A549 (cell line): ENCODE results near the gene MVP. TPM values are rescaled to one million over a fixed set of nuclear protein-coding genes. Genes with fewer than 3 reads are reported as not detected.
A peak's percentile ranks its signal among the peaks of the same experiment; 100 is the strongest.

ENCODE experiments used
- ATAC-seq, 2 experiments: fragments of 200-7000 bp in 1 of 2; fragments of >200 bp in 1 of 2; cut with Nextera tagmentation in 1 of 2; cut with Tn5 transposase in 1 of 2; 3 replicates each; pipeline versions ENCODE4 v1.8.0 to v1.9.1; 2018 to 2020; ENCODE audit warnings: mild to moderate bottlenecking in 1 of 2, moderate library complexity in 1 of 2
- CTCF ChIA-PET: fragments of 300-600 bp; sonication (Branson Sonifier 250); formaldehyde crosslinking; extraction: SDS; loops from one replicate; lab custom pipeline; 2021; ENCODE audit warnings: antibody characterized with exemption, inconsistent platforms; lab: Yijun Ruan, JAX
- POLR2A ChIA-PET: fragments of 350-600 bp; formaldehyde crosslinking; extraction: SDS; loops from one replicate; lab custom pipeline; 2021; ENCODE audit warnings: antibody characterized with exemption, inconsistent platforms; lab: Yijun Ruan, JAX
- DNase-seq, 2 experiments: peaks; one replicate each; pipeline versions ENCODE4 v3.0.0 to v3.0.0-alpha.2; 2011 to 2016; ENCODE audit warnings: low read depth in 1 of 2, low spot score in 1 of 2
- FAIRE-seq: peaks from 2 replicates; lab custom pipeline; 2011; peaks lifted over from hg19 to GRCh38; lab: Jason Lieb, UNC
- H3K27ac ChIP-seq, 2 experiments: fragments of >200 bp; sonication (Bioruptor Twin); formaldehyde crosslinking; 3 replicates each; pipeline ENCODE4 v1.5.1; 2016 to 2017
- H3K4me1 ChIP-seq: fragments of >200 bp; sonication (Bioruptor Twin); formaldehyde crosslinking; 3 replicates; pipeline ENCODE4 v1.6.1; 2016
- H3K4me2 ChIP-seq: fragments of >200 bp; sonication (Bioruptor Twin); formaldehyde crosslinking; 3 replicates; pipeline ENCODE4 v1.6.1; 2016
- H3K4me3 ChIP-seq: fragments of >200 bp; sonication (Bioruptor Twin); formaldehyde crosslinking; 3 replicates; pipeline ENCODE4 v1.5.1; 2016
- H3K9me3 ChIP-seq: fragments of >200 bp; sonication (Bioruptor Twin); formaldehyde crosslinking; 3 replicates; pipeline ENCODE4 v1.6.1; 2016
- CBX8 ChIP-seq: fragments of 200-600 bp; sonication (generic); IDR thresholded peaks from 2 replicates; pipeline ENCODE4 v1.6.1; 2016
- CEBPB ChIP-seq, 2 experiments: fragments of >200 bp in 1 of 2; sonication (Bioruptor Twin) in 1 of 2; formaldehyde crosslinking in 1 of 2; IDR thresholded peaks; 2 replicates each; pipeline ENCODE4 v1.6.1; 2012 to 2016
- CHD2 ChIP-seq: fragments of 150-350 bp; IDR thresholded peaks from 2 replicates; pipeline ENCODE4 v1.6.1; 2014; ENCODE audit warnings: low read length; ENCODE audit not compliant: partially characterized antibody
- CHD4 ChIP-seq: fragments of 200-600 bp; sonication (generic); IDR thresholded peaks from 2 replicates; pipeline ENCODE4 v1.6.1; 2016; ENCODE audit warnings: antibody characterized with exemption, mild to moderate bottlenecking, borderline replicate concordance
- CTCF ChIP-seq: fragments of >200 bp; sonication (Bioruptor Twin); formaldehyde crosslinking; IDR thresholded peaks from 3 replicates; pipeline ENCODE4 v1.5.1; 2016
- E2F6 ChIP-seq: IDR thresholded peaks from 2 replicates; pipeline ENCODE4 v1.6.1; 2012; ENCODE audit warnings: low read depth, borderline replicate concordance
- EHF ChIP-seq: fragments of 250-450 bp; sonication (Bioruptor Pico); IDR thresholded peaks from 2 replicates; pipeline ENCODE4 v1.5.0; 2020; ENCODE audit warnings: mild to moderate bottlenecking
- ELK1 ChIP-seq: fragments of 150-350 bp; IDR thresholded peaks from 2 replicates; pipeline ENCODE4 v1.6.1; 2014; ENCODE audit warnings: low read depth, mild to moderate bottlenecking, low read length
- FOSB ChIP-seq: fragments of 250-450 bp; sonication (Bioruptor Pico); IDR thresholded peaks from 2 replicates; pipeline ENCODE4 v1.5.0; 2020; ENCODE audit warnings: mild to moderate bottlenecking, moderate library complexity
- HES2 ChIP-seq: fragments of >200 bp; sonication (Bioruptor Twin); formaldehyde crosslinking; IDR thresholded peaks from 2 replicates; pipeline ENCODE4 v1.6.1; 2016
- HOXB5 ChIP-seq: fragments of 250-450 bp; sonication (Bioruptor Pico); IDR thresholded peaks from 2 replicates; pipeline ENCODE4 v1.5.0; 2020; ENCODE audit warnings: mild to moderate bottlenecking, moderate library complexity
- JUN ChIP-seq, 2 experiments: fragments of >200 bp; sonication (Bioruptor Twin); formaldehyde crosslinking; IDR thresholded peaks; 2 replicates in 1 of 2; 3 replicates in 1 of 2; pipeline ENCODE4 v1.6.1; 2016 to 2017
- JUNB ChIP-seq: fragments of >200 bp; sonication (Bioruptor Twin); formaldehyde crosslinking; IDR thresholded peaks from 2 replicates; pipeline ENCODE4 v1.6.1; 2016
- MAFK ChIP-seq: fragments of 450-650 bp; IDR thresholded peaks from 2 replicates; pipeline ENCODE4 v1.6.1; 2014; ENCODE audit not compliant: partially characterized antibody
- POLR2A ChIP-seq: IDR thresholded peaks from 2 replicates; pipeline ENCODE4 v1.6.1; 2012; ENCODE audit warnings: mild to moderate bottlenecking, low read length
- RAD21 ChIP-seq, 2 experiments: fragments of >200 bp in 1 of 2; sonication (Bioruptor Twin) in 1 of 2; formaldehyde crosslinking in 1 of 2; IDR thresholded peaks in 1 of 2; conservative IDR thresholded peaks in 1 of 2; 2 replicates in 1 of 2; 3 replicates in 1 of 2; pipeline ENCODE4 v1.6.1; 2012 to 2018; ENCODE audit warnings: inconsistent platforms in 1 of 2
- REST ChIP-seq: fragments of 200-600 bp; sonication (generic); IDR thresholded peaks from 2 replicates; pipeline ENCODE4 v1.6.1; 2016; ENCODE audit warnings: antibody characterized with exemption, mild to moderate bottlenecking, moderate library complexity
- TFCP2L1 ChIP-seq: fragments of 250-450 bp; sonication (Bioruptor Pico); IDR thresholded peaks from 2 replicates; pipeline ENCODE4 v1.5.0; 2021; ENCODE audit warnings: mild to moderate bottlenecking
- TP53 ChIP-seq: fragments of 250-450 bp; sonication (Bioruptor Pico); IDR thresholded peaks from 2 replicates; pipeline ENCODE4 v1.5.0; 2021; ENCODE audit warnings: mild to moderate bottlenecking, moderate library complexity
- USF2 ChIP-seq: fragments of 450-650 bp; IDR thresholded peaks from 2 replicates; pipeline ENCODE4 v1.6.1; 2014; ENCODE audit warnings: antibody characterized with exemption
- ZC3H11A ChIP-seq: fragments of 450-650 bp; IDR thresholded peaks from 2 replicates; pipeline ENCODE4 v1.6.1; 2014; ENCODE audit warnings: antibody characterized with exemption, mild to moderate bottlenecking
- WGBS: methylation state at CpG from one replicate; pipeline ENCODE4 v1.1.6; 2017; ENCODE audit errors: missing lambda C conversion rate; 5-methylcytosine and 5-hydroxymethylcytosine counted together
- polyA plus RNA-seq, 4 experiments: library from polyadenylated mRNA; depleted of rRNA in 3 of 4; stranded (reverse); fragments of >200 nt; fragmentation: RNase III in 1 of 4; extraction: RNeasy Plus Mini Kit Qiagen cat#74134 plus additional on column Dnase treatment in 1 of 4; gene quantifications; 2 replicates in 3 of 4; 3 replicates in 1 of 4; pipeline ENCODE4 v1.2.3, GENCODE V29; 2011 to 2017

Gene MVP
- polyA plus RNA-seq, 2 of the 4 experiments (the other 2 are of a cell fraction): 73.3 to 106 TPM

- ATAC-seq: peak; percentile 65 to 79; a peak in 4 of 6 replicates
- CTCF ChIA-PET: interaction anchor here (1.2 to 1.9 kb wide), 3 partner anchors 10 to 176 kb away, joined by 4 to 7 read pairs (median 5); partner anchors contain the start of gene CDIPT
These were observed 56.5 kb downstream of the MVP start for GRCh38 chr16:29876594-29877249.

GRCh38 chr16:29877266-29877961 is 57.2 kb downstream of the MVP start:
- TF ChIP-seq CBX8: no peak
- TF ChIP-seq JUNB: no peak
- no peak for TF ChIP-seq CHD4
- TF ChIP-seq CEBPB (IDR thresholded peaks at IDR 0.05): no peak
- no peak for TF ChIP-seq EHF (CRISPR knock-in tag)
- TF ChIP-seq HOXB5 (CRISPR knock-in tag): no peak
- TF ChIP-seq CHD2: no peak
- TF ChIP-seq FOSB (CRISPR knock-in tag): no peak
- no peak for TF ChIP-seq TFCP2L1
- no peak for TF ChIP-seq USF2
- TF ChIP-seq TP53: no peak
- no peak for TF ChIP-seq RAD21 (conservative IDR thresholded peaks at IDR 0.05 in 1 of 2, IDR thresholded peaks at IDR 0.05 in 1 of 2)
- TF ChIP-seq HES2: no peak
- no peak for TF ChIP-seq ELK1
- TF ChIP-seq ZC3H11A: no peak
- no peak for TF ChIP-seq POLR2A
- no peak for TF ChIP-seq REST
- no peak for TF ChIP-seq CTCF
- no peak for TF ChIP-seq MAFK
- TF ChIP-seq JUN (IDR thresholded peaks at IDR 0.05): no peak
- TF ChIP-seq, all 56 proteins: peak for 0
- no peak overlapping the region; the same call in 2 of the 3 replicates for H3K4me3 ChIP-seq
- H3K4me1 ChIP-seq: 0 out of 3 replicates have a peak, but pooled peaks cover 3% of the 10 kb centered on the region
- POLR2A ChIA-PET: interaction anchor here (0.6 kb wide), 1 partner anchor 68 kb away, joined by 3 read pairs; no protein-coding TSS in a partner anchor
- 82% methylated on average over 28 of the region's 28 CpGs for WGBS
- FAIRE-seq: no peak
- H3K4me2 ChIP-seq: peak overlapping the region; percentile 75; the same call in 2 of the 3 replicates
- no peak overlapping the region for H3K27ac ChIP-seq
- CTCF ChIA-PET: interaction anchor here (0.9 to 1.9 kb wide), 4 partner anchors 10 to 39 kb away, joined by 3 to 7 read pairs (median 4); partner anchors contain the start of gene CDIPT
- no peaks in the 10 kb centered on the region for H3K9me3 ChIP-seq
- peak; percentile 58 to 63 for DNase-seq
- peak; percentile 49 to 72 for ATAC-seq

More at GRCh38 chr16:29876594-29877249, 56.5 kb downstream of the MVP start:
- Histone ChIP-seq H3K9me3 (no peaks in the 10 kb centered on the region), H3K4me3 (peak overlapping the region; percentile 43), H3K4me2 (peak overlapping the region; percentile 75), H3K4me1 (0 out of 3 replicates have a peak, but pooled peaks cover 3% of the 10 kb centered on the region), H3K27ac (peak overlapping the region in 1 of 2 experiments; percentile 45; a peak in 1 of 6 replicates)
- POLR2A ChIA-PET: interaction anchor here (0.6 kb wide), 1 partner anchor 68 kb away, joined by 3 read pairs; no protein-coding TSS in a partner anchor
- TF ChIP-seq JUNB (no peak), E2F6 (peak; percentile 58; the same call in 1 of the 2 replicates)
- WGBS: 29% methylated on average over 41 of the region's 45 CpGs
- DNase-seq (no peak), FAIRE-seq (no peak)
